Fibroblast of gingiva (primary cell): ENCODE results near the gene KCNAB1.
A peak's percentile ranks its signal among the peaks of the same experiment; 100 is the strongest.
"Not testable (repeated sequence)": the region's sequence is repeated elsewhere in the genome, so short reads cannot be mapped to it uniquely, and the experiment has no call there.

Experiments used
- DNase-seq: peaks from one replicate; pipeline ENCODE4 v3.0.0-alpha.2; 2011; ENCODE audit warnings: low read depth

The KCNAB1 gene

GRCh38 chr3:156539051-156539450 is 418.7 kb downstream of the KCNAB1 start:
- no peak for DNase-seq

- DNase-seq: no peak
These were observed 419.4 kb downstream of the KCNAB1 start for GRCh38 chr3:156539802-156540201.

- no peak for DNase-seq
These were observed 422.0 kb downstream of the KCNAB1 start for GRCh38 chr3:156542101-156543042.

GRCh38 chr3:156543043-156543555 is 422.7 kb downstream of the KCNAB1 start:
- no peak for DNase-seq

- peak; percentile 11 for DNase-seq
These were observed 427.3 kb downstream of the KCNAB1 start for GRCh38 chr3:156547637-156548036.

- peak; percentile 57 for DNase-seq
These were observed 427.8 kb downstream of the KCNAB1 start for GRCh38 chr3:156548041-156548687.

- peak; percentile 43 for DNase-seq
These were observed 428.5 kb downstream of the KCNAB1 start for GRCh38 chr3:156548902-156549301.

GRCh38 chr3:156551261-156551660 is 430.9 kb downstream of the KCNAB1 start:
- peak; percentile 24 for DNase-seq

GRCh38 chr3:156551746-156552145 is 431.4 kb downstream of the KCNAB1 start:
- DNase-seq: peak; percentile 76

GRCh38 chr3:156552973-156553372 is 432.6 kb downstream of the KCNAB1 start:
- DNase-seq: no peak

GRCh38 chr3:156553705-156554356 is 433.5 kb downstream of the KCNAB1 start:
- DNase-seq: peak; percentile 75

- no peak for DNase-seq
These were observed 434.1 kb downstream of the KCNAB1 start for GRCh38 chr3:156554515-156554841.

GRCh38 chr3:156554842-156555687 is 434.7 kb downstream of the KCNAB1 start, which contains the start of gene SSR3:
Gene SSR3 (minus strand): TSS chr3:156555117. CDS start chr3:156555089, 28 bp downstream.
- peak; percentile 100 for DNase-seq

- no peak for DNase-seq
These were observed 438.0 kb downstream of the KCNAB1 start for GRCh38 chr3:156558389-156558788.

- DNase-seq: no peak
These were observed 438.9 kb downstream of the KCNAB1 start for GRCh38 chr3:156559321-156559720.

- DNase-seq: no peak
These were observed 441.2 kb downstream of the KCNAB1 start for GRCh38 chr3:156561533-156561932.

GRCh38 chr3:156562486-156562885 is 442.1 kb downstream of the KCNAB1 start:
- not testable (repeated sequence) for DNase-seq

GRCh38 chr3:156563900-156564682 is 443.7 kb downstream of the KCNAB1 start:
- no peak for DNase-seq

GRCh38 chr3:156569016-156569415 is 448.6 kb downstream of the KCNAB1 start:
- not testable (repeated sequence) for DNase-seq

- DNase-seq: not testable (repeated sequence)
These were observed 449.5 kb downstream of the KCNAB1 start for GRCh38 chr3:156569881-156570280.

- no peak for DNase-seq
These were observed 455.3 kb downstream of the KCNAB1 start for GRCh38 chr3:156575641-156576040.
